Colonic mucosa (tissue), 4 donors: ENCODE data around the gene OSBPL6. TPM values are rescaled to one million over a fixed set of nuclear protein-coding genes. Genes with fewer than 3 reads are reported as not detected.

ENCODE experiments used
- DNase-seq: peaks from one replicate; pipeline ENCODE4 v3.0.0-alpha.2; 2020
- H3K27ac ChIP-seq: fragments of 200-600 bp; one replicate; pipeline ENCODE4 v1.8.0; 2021
- H3K27me3 ChIP-seq: fragments of 200-600 bp; one replicate; pipeline ENCODE4 v1.8.0; 2021
- H3K36me3 ChIP-seq: fragments of 200-600 bp; one replicate; pipeline ENCODE4 v1.8.0; 2021
- H3K4me1 ChIP-seq: fragments of 200-600 bp; one replicate; pipeline ENCODE4 v1.8.0; 2021; ENCODE audit warnings: mild to moderate bottlenecking
- H3K4me3 ChIP-seq: fragments of 200-600 bp; one replicate; pipeline ENCODE4 v1.8.0; 2021
- H3K9ac ChIP-seq, 2 donors: one replicate each; pipeline ENCODE4 v1.7.0; 2013; ENCODE audit warnings: control low read depth in 2 of 2, low read depth in 2 of 2, low read length in 2 of 2
- H3K9me3 ChIP-seq: fragments of 200-600 bp; one replicate; pipeline ENCODE4 v1.8.0; 2021
- CTCF ChIP-seq: fragments of 200-600 bp; IDR thresholded peaks from one replicate; pipeline ENCODE4 v1.8.0; 2022; ENCODE audit warnings: antibody characterized with exemption, mild to moderate bottlenecking
- intact Hi-C: fragments of 100-400 bp; cut with DNase I; formaldehyde crosslinking; loops from one replicate; pipeline ENCODE4 v1.14.1; 2022
- total RNA-seq, 2 donors: library from RNA; stranded (reverse); fragmentation: NEBNext Ultra II Directional in 1 of 2; extraction: Animal tissue kit (Norgen Biotek cat#: 25700) in 1 of 2; gene quantifications; one replicate each; pipeline ENCODE4 v1.2.1, GENCODE V29; 2021
- donor health status: healthy.
- donor health status: DM: no; HTN: no; CAD: no.
- donor health status: DM: no; HTN: no; CAD: no.

OSBPL6 gene
- total RNA-seq, 2 donors from 2014 or later, result 0.58 to 0.72 TPM

GRCh38 chr2:178284613-178285286 is 90.4 kb downstream of the OSBPL6 start:
- Histone ChIP-seq H3K9ac (no peak overlapping the region), H3K36me3 (no peaks in the 10 kb centered on the region), H3K27me3 (no peaks in the 10 kb centered on the region), H3K9me3 (no peaks in the 10 kb centered on the region), H3K4me1 (no peaks in the 10 kb centered on the region), H3K4me3 (no peak overlapping the region), H3K27ac (no peak overlapping the region)
- DNase-seq, result no peak
- TF ChIP-seq CTCF, result no peak
- intact Hi-C loops, result loop anchor here (10.0 kb wide), 1 partner anchor 150 kb away; no protein-coding TSS in a partner anchor

GRCh38 chr2:178285287-178285615 is 90.9 kb downstream of the OSBPL6 start:
- H3K27me3 ChIP-seq, result no peaks in the 10 kb centered on the region
- H3K27ac ChIP-seq, result no peak overlapping the region
- no peak for TF ChIP-seq CTCF
- H3K4me3 ChIP-seq, result no peak overlapping the region
- H3K4me1 ChIP-seq, result no peaks in the 10 kb centered on the region
- H3K9ac ChIP-seq, result no peak overlapping the region
- H3K36me3 ChIP-seq, result no peaks in the 10 kb centered on the region
- DNase-seq, result no peak
- no peaks in the 10 kb centered on the region for H3K9me3 ChIP-seq
- intact Hi-C loops, result loop anchor here (10.0 kb wide), 1 partner anchor 150 kb away; no protein-coding TSS in a partner anchor

DNA sequence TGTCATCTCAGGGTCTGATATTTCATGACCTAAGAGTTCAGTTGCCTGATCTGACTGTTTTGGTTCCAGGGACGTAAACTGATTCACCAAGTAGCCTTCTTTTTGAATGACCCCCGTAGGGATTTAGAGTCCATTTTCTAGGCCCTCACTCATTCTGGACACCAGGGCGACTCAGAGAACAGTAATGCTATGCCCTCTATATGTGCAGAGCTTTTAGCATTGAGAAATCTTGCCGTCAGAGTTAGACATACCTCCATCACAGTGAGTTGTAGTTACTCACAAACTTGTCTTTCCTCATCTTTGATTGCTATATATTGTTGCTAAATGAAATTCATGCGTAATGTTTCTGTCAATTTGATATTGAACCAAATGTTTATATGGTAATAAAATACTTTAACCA is 92.3 kb downstream of the OSBPL6 start:
- no peak overlapping the region for H3K4me3 ChIP-seq
- no peaks in the 10 kb centered on the region for H3K36me3 ChIP-seq
- no peaks in the 10 kb centered on the region for H3K27me3 ChIP-seq
- H3K9me3 ChIP-seq, result no peaks in the 10 kb centered on the region
- no peak for TF ChIP-seq CTCF
- intact Hi-C loops, result loop anchor here (10.0 kb wide), 1 partner anchor 152 kb away; no protein-coding TSS in a partner anchor
- H3K4me1 ChIP-seq, result no peaks in the 10 kb centered on the region
- no peak for DNase-seq
- H3K9ac ChIP-seq, result no peak overlapping the region
- no peak overlapping the region for H3K27ac ChIP-seq

DNA sequence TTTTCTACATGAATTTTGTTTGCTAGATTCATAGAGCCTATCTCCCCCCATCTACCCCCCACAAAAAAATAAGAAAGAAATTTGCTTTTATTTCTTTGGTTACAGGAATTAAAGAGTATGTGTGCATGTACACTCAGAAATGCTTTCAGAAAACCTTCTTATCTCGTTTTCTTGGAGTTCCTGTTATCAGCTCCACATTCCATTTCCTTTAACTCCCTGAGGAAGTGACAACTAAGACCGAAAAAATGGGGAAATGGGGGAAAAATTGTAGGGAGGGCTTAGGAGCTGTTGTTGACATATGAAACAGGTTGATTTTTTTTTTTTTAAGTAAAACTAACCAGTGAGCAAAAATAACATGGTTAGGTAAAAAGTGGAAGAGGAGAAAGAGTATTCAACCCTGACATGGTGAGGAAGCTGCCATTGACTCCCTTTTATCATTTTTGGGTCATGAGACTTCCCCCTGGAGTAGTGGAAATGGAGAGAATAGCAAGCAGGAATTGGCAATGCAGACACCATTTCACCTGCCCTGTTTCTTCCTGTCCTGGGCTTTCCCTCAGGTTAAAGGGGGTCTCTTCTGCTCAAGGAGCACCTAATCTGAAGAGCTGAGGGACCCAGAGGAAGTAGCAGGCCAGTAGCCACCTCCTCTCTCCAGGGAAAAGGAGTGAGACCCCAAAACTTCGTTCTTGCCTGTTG is 93.5 kb downstream of the OSBPL6 start:
- intact Hi-C loops, result loop anchor here (10.0 kb wide), 1 partner anchor 153 kb away; no protein-coding TSS in a partner anchor
- no peak for TF ChIP-seq CTCF
- Histone ChIP-seq H3K27ac (no peak overlapping the region), H3K9ac (no peak overlapping the region), H3K4me3 (no peak overlapping the region), H3K9me3 (no peaks in the 10 kb centered on the region), H3K27me3 (no peaks in the 10 kb centered on the region), H3K36me3 (no peaks in the 10 kb centered on the region), H3K4me1 (no peaks in the 10 kb centered on the region)
- no peak for DNase-seq

- Histone ChIP-seq H3K4me3 (no peak overlapping the region), H3K9ac (no peak overlapping the region), H3K4me1 (no peaks in the 10 kb centered on the region), H3K27me3 (no peaks in the 10 kb centered on the region), H3K36me3 (no peaks in the 10 kb centered on the region), H3K9me3 (no peaks in the 10 kb centered on the region), H3K27ac (no peak overlapping the region)
- TF ChIP-seq CTCF, result no peak
- DNase-seq, result no peak
- intact Hi-C loops, result no loop called here
Measured at GRCh38 chr2:178291703-178292102, 97.4 kb downstream of the OSBPL6 start.
